IMR-90 (cell line): ENCODE measurements around the gene GGACT. TPM values are rescaled to one million over a fixed set of nuclear protein-coding genes. Genes with fewer than 3 reads are reported as not detected.

ENCODE experiments used
- ATAC-seq: fragments of 200-7000 bp; cut with Tn5 transposase; 2 replicates; pipeline ENCODE4 v1.9.1; 2020; ENCODE audit warnings: low read depth, mild to moderate bottlenecking, moderate library complexity
- BruUV-seq: library from RNA; stranded (reverse); fragments of 400-500 nt; replicated peaks from 2 replicates; lab custom pipeline; 2021; lab: Mats Ljungman, UMichigan
- CTCF ChIA-PET: fragments of 300-600 bp; formaldehyde crosslinking; extraction: SDS; loops from one replicate; lab custom pipeline; 2021; ENCODE audit warnings: antibody characterized with exemption; lab: Yijun Ruan, JAX
- POLR2A ChIA-PET: fragments of 300-600 bp; sonication (Branson Sonifier 250); formaldehyde crosslinking; loops from one replicate; lab custom pipeline; 2022; ENCODE audit warnings: antibody characterized with exemption; ENCODE audit not compliant: unreplicated experiment; lab: Charles Lee
- DNase-seq: peaks from one replicate; pipeline ENCODE4 v3.0.0; 2013
- H2AFZ ChIP-seq: replicated peaks from 2 replicates; pipeline ENCODE3; 2013; ENCODE audit warnings: low read length, mild to moderate bottlenecking; ENCODE audit not compliant: poor library complexity
- H2AK5ac ChIP-seq: 2 replicates; pipeline ENCODE4 v1.6.1; 2013; ENCODE audit warnings: low read depth, low read length, inconsistent platforms
- H2AK9ac ChIP-seq: replicated peaks from 2 replicates; pipeline ENCODE3; 2013; ENCODE audit warnings: mild to moderate bottlenecking, low read depth, low read length, moderate library complexity; ENCODE audit not compliant: poor library complexity
- H2BK120ac ChIP-seq: 2 replicates; pipeline ENCODE4 v1.6.1; 2013; ENCODE audit warnings: low read depth, low read length, inconsistent platforms
- H2BK15ac ChIP-seq: 3 replicates; pipeline ENCODE4 v1.6.1; 2013; ENCODE audit warnings: low read depth, low read length, inconsistent platforms
- H2BK20ac ChIP-seq: 2 replicates; pipeline ENCODE4 v1.6.1; 2013; ENCODE audit warnings: low read depth, mild to moderate bottlenecking, inconsistent platforms, low read length, moderate library complexity
- H2BK5ac ChIP-seq: 2 replicates; pipeline ENCODE4 v1.6.1; 2013; ENCODE audit warnings: mild to moderate bottlenecking, low read depth, low read length, inconsistent platforms; ENCODE audit not compliant: poor library complexity, severe bottlenecking
- H3K14ac ChIP-seq: replicated peaks from 2 replicates; pipeline ENCODE4 v1.6.1; 2013; ENCODE audit warnings: low read depth, low read length, inconsistent platforms
- H3K18ac ChIP-seq: 2 replicates; pipeline ENCODE4 v1.6.1; 2013; ENCODE audit warnings: low read depth, low read length, control low read depth
- H3K23ac ChIP-seq: 2 replicates; pipeline ENCODE4 v1.6.1; 2013; ENCODE audit warnings: low read depth, low read length, inconsistent platforms
- H3K27ac ChIP-seq: 2 replicates; pipeline ENCODE4 v1.5.1; 2013; ENCODE audit warnings: mild to moderate bottlenecking, control low read depth, low read length; ENCODE audit not compliant: insufficient read depth
- H3K27me3 ChIP-seq: 2 replicates; pipeline ENCODE4 v1.6.1; 2013; ENCODE audit warnings: low read length; ENCODE audit not compliant: control insufficient read depth, insufficient read depth
- H3K36me3 ChIP-seq: 2 replicates; pipeline ENCODE4 v1.6.1; 2013; ENCODE audit warnings: low read length, mixed read lengths; ENCODE audit not compliant: control insufficient read depth, insufficient read depth
- H3K4ac ChIP-seq: 2 replicates; pipeline ENCODE4 v1.6.1; 2013; ENCODE audit warnings: low read depth, low read length, inconsistent platforms
- H3K4me1 ChIP-seq: 2 replicates; pipeline ENCODE4 v1.6.1; 2013; ENCODE audit warnings: low read length, mixed read lengths; ENCODE audit not compliant: control insufficient read depth, insufficient read depth
- H3K4me2 ChIP-seq: 2 replicates; pipeline ENCODE4 v1.6.1; 2013; ENCODE audit warnings: low read depth, mild to moderate bottlenecking, control low read depth, low read length, moderate library complexity
- H3K4me3 ChIP-seq: 2 replicates; pipeline ENCODE4 v1.5.1; 2013; ENCODE audit warnings: low read depth, mild to moderate bottlenecking, control low read depth, low read length, moderate library complexity; ENCODE audit not compliant: insufficient read depth
- H3K56ac ChIP-seq: 2 replicates; pipeline ENCODE4 v1.6.1; 2013; ENCODE audit warnings: low read length, inconsistent platforms; ENCODE audit not compliant: insufficient read depth; ENCODE audit errors: extremely low read depth
- H3K79me1 ChIP-seq, 2 experiments: 2 replicates each; pipeline ENCODE4 v1.6.1; 2013; ENCODE audit warnings: low read length in 2 of 2, inconsistent platforms in 1 of 2, low read depth in 1 of 2
- H3K9ac ChIP-seq: 2 replicates; pipeline ENCODE4 v1.6.1; 2013; ENCODE audit warnings: low read depth, low read length, control low read depth
- H3K9me1 ChIP-seq: 2 replicates; pipeline ENCODE4 v1.6.1; 2013; ENCODE audit warnings: low read length, inconsistent platforms; ENCODE audit not compliant: insufficient read depth
- H3K9me3 ChIP-seq: 2 replicates; pipeline ENCODE4 v1.6.1; 2013; ENCODE audit warnings: low read length; ENCODE audit not compliant: control insufficient read depth, insufficient read depth
- H4K20me1 ChIP-seq: 2 replicates; pipeline ENCODE4 v1.6.1; 2013; ENCODE audit warnings: low read length, inconsistent platforms; ENCODE audit not compliant: insufficient read depth
- H4K5ac ChIP-seq: 2 replicates; pipeline ENCODE4 v1.6.1; 2013; ENCODE audit warnings: mild to moderate bottlenecking, low read depth, low read length, control low read depth
- H4K8ac ChIP-seq, 2 experiments: 2 replicates each; pipeline ENCODE4 v1.6.1; 2013; ENCODE audit warnings: low read depth in 2 of 2, low read length in 2 of 2, control low read depth in 1 of 2, inconsistent platforms in 1 of 2
- H4K91ac ChIP-seq: 2 replicates; pipeline ENCODE4 v1.6.1; 2013; ENCODE audit warnings: low read depth, low read length, inconsistent platforms; ENCODE audit not compliant: insufficient read depth
- CHD1 ChIP-seq: IDR thresholded peaks from 2 replicates; pipeline ENCODE4 v1.6.1; 2012; ENCODE audit warnings: low read depth, low read length, improper control_type of control experiment
- MXI1 ChIP-seq: IDR thresholded peaks from 2 replicates; pipeline ENCODE4 v1.6.1; 2012; ENCODE audit warnings: low read depth, mild to moderate bottlenecking, low read length, moderate library complexity, borderline replicate concordance
- RFX5 ChIP-seq: IDR thresholded peaks from 2 replicates; pipeline ENCODE4 v1.8.0; 2012; ENCODE audit warnings: low read depth, mild to moderate bottlenecking, low read length, moderate library complexity
- SMC3 ChIP-seq: fragments of 150-350 bp; IDR thresholded peaks from 2 replicates; pipeline ENCODE4 v1.6.1; 2016; ENCODE audit warnings: low read depth, mild to moderate bottlenecking, antibody characterized with exemption, low read length, moderate library complexity
- WGBS, 2 experiments: methylation state at CpG; one replicate each; pipeline versions ENCODE4 v1.1.5 to v1.1.7; 2013; ENCODE audit warnings: missing lambda C conversion rate in 2 of 2; ENCODE audit not compliant: insufficient read length in 1 of 2; ENCODE audit errors: extremely low coverage in 2 of 2; 5-methylcytosine and 5-hydroxymethylcytosine counted together
- dilution Hi-C: fragments of 300-500 bp; cut with HindIII; formaldehyde crosslinking; loops from one replicate; pipeline ENCODE4 v1.14.3; 2018; ENCODE audit warnings: low sequenced_read_pairs; ENCODE audit not compliant: unreplicated experiment
- in situ Hi-C: fragments of 300-500 bp; cut with MboI; formaldehyde crosslinking; loops from 3 replicates; pipeline ENCODE4 v1.14.3; 2019; ENCODE audit warnings: low sequenced_read_pairs, inconsistent platforms, mixed read lengths
- intact Hi-C: fragments of 100-400 bp; cut with micrococcal nuclease; formaldehyde crosslinking; loops from 2 replicates; pipeline ENCODE4 v1.10.0; 2022
- polyA plus RNA-seq, 3 experiments: library from polyadenylated mRNA; depleted of rRNA; stranded (reverse); fragments of >200 nt; gene quantifications; 2 replicates each; pipeline ENCODE4 v1.2.3, GENCODE V29; 2012; ENCODE audit warnings: low replicate concordance in 1 of 3
- total RNA-seq: library from RNA; depleted of rRNA; stranded (reverse); fragments of >200 nt; gene quantifications from 2 replicates; pipeline ENCODE4 v1.2.3, GENCODE V29; 2012
- TF ChIP-seq, protein P1 (sequence below): conservative IDR thresholded peaks from 2 replicates; pipeline ENCODE4 v1.5.1; 2012; ENCODE audit warnings: mild to moderate bottlenecking, low read depth, low read length, improper control_type of control experiment

GGACT gene
- total and polyA plus RNA-seq, 2 of the 4 experiments (the other 2 are of a cell fraction) = 2.0 to 2.6 TPM

DNA sequence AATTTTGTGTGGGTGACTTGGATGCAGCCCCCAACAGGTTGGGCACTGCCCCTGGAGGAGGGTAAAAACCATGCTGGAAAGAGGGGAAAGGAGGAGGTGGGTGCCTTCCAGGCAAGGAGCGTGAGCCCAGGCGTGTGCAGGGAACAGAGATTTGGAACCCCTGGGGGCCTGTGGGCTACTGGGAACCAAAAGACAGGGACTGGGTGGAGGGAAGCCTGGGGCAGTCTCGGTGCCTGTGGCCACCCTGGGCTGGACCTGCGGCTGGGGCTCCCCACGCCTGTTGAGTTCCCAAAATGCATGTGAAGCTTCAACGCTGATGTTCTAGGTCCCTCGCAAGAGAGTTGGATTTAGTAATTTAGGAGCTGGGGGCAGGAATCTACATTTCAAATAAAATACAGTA, 24.8 kb downstream of the GGACT start:
- H3K4me3 ChIP-seq = no peak overlapping the region
- H2AK9ac ChIP-seq = no peak overlapping the region
- no peak overlapping the region for H3K4me2 ChIP-seq
- no peaks in the 10 kb centered on the region for H4K20me1 ChIP-seq
- no peak overlapping the region for H3K56ac ChIP-seq
- no peak overlapping the region for H3K18ac ChIP-seq
- H2BK20ac ChIP-seq = no peak overlapping the region
- H3K9me3 ChIP-seq = no peaks in the 10 kb centered on the region
- no peak overlapping the region for H4K5ac ChIP-seq
- intact Hi-C loops (no loop called here), in situ Hi-C loops (no loop called here), dilution Hi-C loops (no loop called here)
- H4K8ac ChIP-seq = no peak overlapping the region
- peak overlapping the region; percentile 25 for H2AFZ ChIP-seq
- H3K36me3 ChIP-seq = no peaks in the 10 kb centered on the region
- WGBS, 2 experiments = no CpG with 5 or more reads among the region's 7 CpGs
- H2BK5ac ChIP-seq = no peak overlapping the region
- H3K27me3 ChIP-seq = no peaks in the 10 kb centered on the region; the same call in 1 of the 2 replicates
- no peak overlapping the region for H2BK120ac ChIP-seq
- ATAC-seq (no peak), DNase-seq (no peak)
- H3K79me1 ChIP-seq = no peaks in the 10 kb centered on the region
- H3K9ac ChIP-seq = no peak overlapping the region
- POLR2A ChIA-PET = no interaction called here
- no peak overlapping the region for H3K23ac ChIP-seq
- H4K91ac ChIP-seq = no peak overlapping the region
- H2AK5ac ChIP-seq = no peak overlapping the region
- no peak overlapping the region for H3K27ac ChIP-seq
- BruUV-seq = no TSS peak
- peaks cover 4% of the 10 kb centered on the region; the same call in 1 of the 2 replicates for H3K4me1 ChIP-seq
- H3K4ac ChIP-seq = no peak overlapping the region
- no peak for TF ChIP-seq MXI1
- no peak for TF ChIP-seq CHD1
- TF ChIP-seq, protein P1, sequence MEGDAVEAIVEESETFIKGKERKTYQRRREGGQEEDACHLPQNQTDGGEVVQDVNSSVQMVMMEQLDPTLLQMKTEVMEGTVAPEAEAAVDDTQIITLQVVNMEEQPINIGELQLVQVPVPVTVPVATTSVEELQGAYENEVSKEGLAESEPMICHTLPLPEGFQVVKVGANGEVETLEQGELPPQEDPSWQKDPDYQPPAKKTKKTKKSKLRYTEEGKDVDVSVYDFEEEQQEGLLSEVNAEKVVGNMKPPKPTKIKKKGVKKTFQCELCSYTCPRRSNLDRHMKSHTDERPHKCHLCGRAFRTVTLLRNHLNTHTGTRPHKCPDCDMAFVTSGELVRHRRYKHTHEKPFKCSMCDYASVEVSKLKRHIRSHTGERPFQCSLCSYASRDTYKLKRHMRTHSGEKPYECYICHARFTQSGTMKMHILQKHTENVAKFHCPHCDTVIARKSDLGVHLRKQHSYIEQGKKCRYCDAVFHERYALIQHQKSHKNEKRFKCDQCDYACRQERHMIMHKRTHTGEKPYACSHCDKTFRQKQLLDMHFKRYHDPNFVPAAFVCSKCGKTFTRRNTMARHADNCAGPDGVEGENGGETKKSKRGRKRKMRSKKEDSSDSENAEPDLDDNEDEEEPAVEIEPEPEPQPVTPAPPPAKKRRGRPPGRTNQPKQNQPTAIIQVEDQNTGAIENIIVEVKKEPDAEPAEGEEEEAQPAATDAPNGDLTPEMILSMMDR = no peak
- no peak for TF ChIP-seq SMC3
- no peak for TF ChIP-seq RFX5
- CTCF ChIA-PET = interaction anchor here (1.2 kb wide), 1 partner anchor 10 kb away, joined by 3 read pairs; no protein-coding TSS in a partner anchor
- no peak overlapping the region for H3K14ac ChIP-seq
- no peak overlapping the region for H2BK15ac ChIP-seq
- H3K9me1 ChIP-seq = no peaks in the 10 kb centered on the region
